NCI-H2196 treated with DMSO at 0.1 percent for 48 hours (cell line): Measurements from ENCODE around the gene MYO1D.
"Not testable (repeated sequence)": the region's sequence is repeated elsewhere in the genome, so short reads cannot be mapped to it uniquely, and the experiment has no call there.

ENCODE experiments used
- DNase-seq: peaks from one replicate; lab custom pipeline; 2025; ENCODE audit not compliant: unreplicated experiment; lab: John Stamatoyannopoulos, UW

The MYO1D gene

GRCh38 chr17:32546031-32546444, 330.9 kb downstream of the MYO1D start:
- DNase-seq, result no peak

- no peak for DNase-seq
Observed at GRCh38 chr17:32542186-32542585, 334.7 kb downstream of the MYO1D start.

GRCh38 chr17:32541640-32542039, 335.3 kb downstream of the MYO1D start:
- DNase-seq, result no peak

- no peak for DNase-seq
Observed at GRCh38 chr17:32536736-32537643, 339.9 kb downstream of the MYO1D start.

- no peak for DNase-seq
Observed at GRCh38 chr17:32533296-32533695, 343.6 kb downstream of the MYO1D start.

- no peak for DNase-seq
Observed at GRCh38 chr17:32529604-32530003, 347.3 kb downstream of the MYO1D start.

GRCh38 chr17:32528825-32529224, 348.1 kb downstream of the MYO1D start:
- DNase-seq, result no peak

- DNase-seq, result no peak
Observed at GRCh38 chr17:32527146-32527545, 349.8 kb downstream of the MYO1D start.

- no peak for DNase-seq
Observed at GRCh38 chr17:32525122-32525521, 351.8 kb downstream of the MYO1D start.

GRCh38 chr17:32524553-32524880, 352.4 kb downstream of the MYO1D start:
- not testable (repeated sequence) for DNase-seq

- DNase-seq, result no peak
Observed at GRCh38 chr17:32523827-32524552, 352.9 kb downstream of the MYO1D start.

GRCh38 chr17:32523017-32523680, 353.8 kb downstream of the MYO1D start:
- no peak for DNase-seq

- DNase-seq, result no peak
Observed at GRCh38 chr17:32520737-32521404, 356.1 kb downstream of the MYO1D start.

- DNase-seq, result no peak
Observed at GRCh38 chr17:32520104-32520701, 356.7 kb downstream of the MYO1D start.

- DNase-seq, result no peak
Observed at GRCh38 chr17:32519228-32520103, 357.5 kb downstream of the MYO1D start.

- no peak for DNase-seq
Observed at GRCh38 chr17:32518646-32519227, 358.2 kb downstream of the MYO1D start.

- no peak for DNase-seq
Observed at GRCh38 chr17:32517982-32518381, 358.9 kb downstream of the MYO1D start.

- DNase-seq, result no peak
Observed at GRCh38 chr17:32516940-32517701, 359.8 kb downstream of the MYO1D start.

GRCh38 chr17:32516450-32516849, 360.5 kb downstream of the MYO1D start:
- DNase-seq, result no peak
